Neuronal stem cell (in vitro differentiated cells): ENCODE measurements around the gene FMN1.

Experiments used
- DNase-seq: peaks from one replicate; pipeline ENCODE4 v3.0.0-alpha.2; 2013; ENCODE audit warnings: low spot score
- H2AFZ ChIP-seq: one replicate; pipeline ENCODE4 v1.6.1; 2013; ENCODE audit warnings: mild to moderate bottlenecking, low read length, inconsistent platforms
- H2AK5ac ChIP-seq: 2 replicates; pipeline ENCODE4 v1.6.1; 2013; ENCODE audit warnings: low read depth, mild to moderate bottlenecking, inconsistent platforms, low read length, moderate library complexity, mixed read lengths
- H2BK120ac ChIP-seq: 2 replicates; pipeline ENCODE4 v1.6.1; 2013; ENCODE audit warnings: low read depth, mild to moderate bottlenecking, inconsistent platforms, low read length, moderate library complexity, mixed read lengths
- H2BK12ac ChIP-seq: one replicate; pipeline ENCODE4 v1.6.1; 2013; ENCODE audit warnings: low read length, inconsistent platforms
- H2BK15ac ChIP-seq: 2 replicates; pipeline ENCODE4 v1.6.1; 2013; ENCODE audit warnings: mild to moderate bottlenecking, low read length, inconsistent platforms, mixed read lengths
- H2BK5ac ChIP-seq: one replicate; pipeline ENCODE4 v1.6.1; 2013; ENCODE audit warnings: inconsistent platforms, mild to moderate bottlenecking, low read length, moderate library complexity
- H3K14ac ChIP-seq: one replicate; pipeline ENCODE4 v1.6.1; 2013; ENCODE audit warnings: low read length, inconsistent platforms
- H3K18ac ChIP-seq: 2 replicates; pipeline ENCODE4 v1.6.1; 2013; ENCODE audit warnings: low read length, inconsistent platforms
- H3K23ac ChIP-seq: 2 replicates; pipeline ENCODE4 v1.6.1; 2013; ENCODE audit warnings: low read depth, mild to moderate bottlenecking, mixed read lengths, low read length, inconsistent platforms; ENCODE audit not compliant: poor library complexity
- H3K27ac ChIP-seq: replicated peaks from 3 replicates; pipeline ENCODE4 v1.5.1; 2013; ENCODE audit warnings: low read length, inconsistent platforms
- H3K27me3 ChIP-seq, 3 experiments: 2 replicates each; pipeline ENCODE4 v1.6.1; 2013; ENCODE audit warnings: low read length in 3 of 3, mild to moderate bottlenecking in 2 of 3, inconsistent platforms in 1 of 3, low read depth in 1 of 3, mixed read lengths in 1 of 3, moderate library complexity in 1 of 3; ENCODE audit not compliant: control insufficient read depth in 3 of 3, insufficient read depth in 3 of 3
- H3K36me3 ChIP-seq, 2 donors: replicated peaks in 1 of 2; 2 replicates each; pipeline ENCODE4 v1.6.1; 2013; ENCODE audit warnings: low read length in 2 of 2; ENCODE audit not compliant: control insufficient read depth in 2 of 2, insufficient read depth in 2 of 2
- H3K4ac ChIP-seq: 2 replicates; pipeline ENCODE4 v1.6.1; 2013; ENCODE audit warnings: inconsistent platforms, mild to moderate bottlenecking, low read length, moderate library complexity
- H3K4me1 ChIP-seq, 2 donors: 1 replicate in 1 of 2; 2 replicates in 1 of 2; pipeline ENCODE4 v1.6.1; 2013; ENCODE audit warnings: low read length in 2 of 2, low read depth in 1 of 2; ENCODE audit not compliant: control insufficient read depth in 2 of 2, insufficient read depth in 1 of 2
- H3K4me2 ChIP-seq: one replicate; pipeline ENCODE4 v1.6.1; 2013; ENCODE audit warnings: mild to moderate bottlenecking, low read length, inconsistent platforms; ENCODE audit not compliant: insufficient read depth, poor library complexity, severe bottlenecking
- H3K4me3 ChIP-seq, 2 donors: 2 replicates each; pipeline ENCODE4 v1.5.1; 2013; ENCODE audit warnings: low read length in 2 of 2, mild to moderate bottlenecking in 2 of 2, inconsistent platforms in 1 of 2, moderate library complexity in 1 of 2
- H3K79me1 ChIP-seq: one replicate; pipeline ENCODE4 v1.6.1; 2013; ENCODE audit warnings: low read depth, mild to moderate bottlenecking, inconsistent platforms, low read length, moderate library complexity
- H3K9ac ChIP-seq: one replicate; pipeline ENCODE4 v1.6.1; 2013; ENCODE audit warnings: mild to moderate bottlenecking, low read depth, low read length, inconsistent platforms; ENCODE audit not compliant: poor library complexity
- H3K9me3 ChIP-seq, 2 donors: replicated peaks in 1 of 2; 2 replicates each; pipeline versions ENCODE3 to v1.6.1; 2013; ENCODE audit warnings: low read length in 2 of 2, mild to moderate bottlenecking in 2 of 2, inconsistent platforms in 1 of 2, low read depth in 1 of 2, mixed read lengths in 1 of 2, moderate library complexity in 1 of 2; ENCODE audit not compliant: control insufficient read depth in 2 of 2, insufficient read depth in 1 of 2
- H4K8ac ChIP-seq: one replicate; pipeline ENCODE4 v1.6.1; 2013; ENCODE audit warnings: low read depth, mild to moderate bottlenecking, inconsistent platforms, low read length, moderate library complexity
- H4K91ac ChIP-seq: one replicate; pipeline ENCODE4 v1.6.1; 2013; ENCODE audit warnings: low read length, low read depth, mild to moderate bottlenecking, inconsistent platforms; ENCODE audit not compliant: poor library complexity
- WGBS, 2 donors: extraction: QIAGEN DNeasy Blood & Tissue Kit; methylation state at CpG; one replicate each; pipeline ENCODE4 v1.1.7; 2013; ENCODE audit warnings: missing lambda C conversion rate in 2 of 2, mixed read lengths in 1 of 2; ENCODE audit not compliant: insufficient read length in 2 of 2, insufficient replicate concordance in 1 of 2; ENCODE audit errors: extremely low coverage in 2 of 2; 5-methylcytosine and 5-hydroxymethylcytosine counted together

The FMN1 gene

DNA sequence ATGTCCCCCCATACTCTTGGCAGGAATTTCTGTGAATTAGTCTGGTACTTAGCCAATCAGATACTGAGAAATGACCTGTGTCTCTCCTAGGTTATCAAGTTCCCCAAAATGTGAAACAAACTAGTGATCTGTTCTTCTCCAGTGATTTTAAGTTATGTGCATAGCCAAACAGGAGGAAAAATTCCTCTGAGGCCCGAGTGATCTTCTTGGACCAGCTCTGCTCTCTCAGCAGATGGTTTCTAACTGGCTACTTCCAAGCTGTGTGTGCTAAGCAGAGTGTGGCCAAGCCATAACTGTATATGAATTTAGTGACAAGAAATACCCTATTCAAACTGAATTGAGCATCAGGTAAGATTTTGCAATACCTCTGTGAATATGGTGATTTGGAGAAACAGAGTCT is 387.2 kb downstream of the FMN1 start:
- Histone ChIP-seq H3K4me1 (no peaks in the 10 kb centered on the region), H3K4me3 (no peak overlapping the region), H2AK5ac (no peak overlapping the region), H3K9ac (no peak overlapping the region), H4K8ac (no peak overlapping the region), H2BK5ac (no peak overlapping the region), H2BK12ac (no peak overlapping the region), H3K36me3 (no peaks in the 10 kb centered on the region), H3K27ac (no peak overlapping the region), H2AFZ (no peak overlapping the region), H2BK120ac (no peak overlapping the region), H3K23ac (no peak overlapping the region), H2BK15ac (no peak overlapping the region), H3K4ac (no peak overlapping the region), H3K14ac (no peak overlapping the region), H3K9me3 (peaks cover 0 to 4% of the 10 kb centered on the region in 2 donors), H3K4me2 (no peak overlapping the region), H4K91ac (no peak overlapping the region), H3K18ac (no peak overlapping the region), H3K79me1 (no peaks in the 10 kb centered on the region), H3K27me3 (peaks cover 0 to 5% (median 0%) of the 10 kb centered on the region in 3 experiments)
- no CpG with 5 or more reads among the region's 1 CpG for WGBS, 2 donors
- DNase-seq, result no peak

DNA sequence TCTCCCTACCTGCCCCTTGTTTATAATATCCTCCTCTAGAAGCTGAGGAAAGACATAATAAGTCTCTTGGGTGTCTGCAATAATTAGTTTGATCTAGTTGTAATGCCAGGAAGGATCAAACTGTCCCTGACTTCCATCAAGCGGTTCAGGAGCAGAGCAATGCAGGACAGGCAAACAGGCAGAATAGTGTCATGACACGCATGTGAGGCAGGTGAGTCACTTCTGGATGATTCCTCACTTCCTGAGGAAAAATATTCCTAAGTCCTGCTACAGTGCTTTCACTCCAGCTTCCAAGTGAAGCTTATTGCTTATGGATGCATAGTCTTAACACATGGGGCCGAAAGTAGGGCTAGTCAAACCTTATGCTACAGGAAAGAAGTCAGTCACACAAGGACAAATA is 390.9 kb downstream of the FMN1 start:
- H3K14ac ChIP-seq, result no peak overlapping the region
- WGBS, 2 donors, result no CpG with 5 or more reads among the region's 3 CpGs
- no peak overlapping the region for H3K9ac ChIP-seq

DNA sequence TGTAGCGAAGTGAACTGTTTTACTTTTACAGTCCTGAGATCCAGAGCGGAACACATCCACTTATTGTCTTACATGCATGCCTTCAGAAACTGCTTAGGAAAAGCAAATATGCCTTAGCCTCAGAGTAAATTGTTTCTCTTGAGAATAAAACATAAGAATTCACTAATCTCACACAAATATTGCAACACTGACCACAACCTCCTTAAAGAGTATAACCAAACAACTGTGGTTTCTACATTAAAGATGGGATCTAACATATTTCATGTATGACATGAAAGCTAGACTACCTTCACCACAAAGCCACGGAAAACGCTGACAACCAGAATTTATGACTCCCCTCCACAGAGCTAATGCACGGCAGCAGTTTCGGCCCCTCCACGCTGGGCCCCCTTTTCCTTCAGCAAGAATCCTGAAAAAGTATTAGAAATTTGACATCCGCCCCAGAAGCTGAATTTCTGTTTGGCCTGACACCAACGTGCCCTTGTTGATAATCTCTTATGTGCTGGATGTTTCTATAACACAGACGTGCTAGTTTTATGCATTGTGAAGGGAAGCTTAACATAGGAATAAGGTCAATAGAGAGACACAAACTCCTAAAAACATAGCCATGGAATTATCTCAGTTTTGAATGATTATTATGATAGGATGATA is 392.1 kb downstream of the FMN1 start:
- no CpG with 5 or more reads among the region's 10 CpGs for WGBS, 2 donors
- Histone ChIP-seq H3K27ac (no peak overlapping the region), H3K27me3 (no peaks in the 10 kb centered on the region), H2BK12ac (no peak overlapping the region), H3K18ac (no peak overlapping the region), H4K91ac (no peak overlapping the region), H3K9ac (no peak overlapping the region), H2BK15ac (no peak overlapping the region), H2BK5ac (no peak overlapping the region), H3K9me3 (peaks cover 0 to 4% of the 10 kb centered on the region in 2 donors), H2AFZ (no peak overlapping the region), H2AK5ac (no peak overlapping the region), H3K23ac (no peak overlapping the region), H3K4me3 (no peak overlapping the region), H3K14ac (no peak overlapping the region), H3K4me2 (no peak overlapping the region), H3K4me1 (no peaks in the 10 kb centered on the region), H3K79me1 (no peaks in the 10 kb centered on the region), H3K4ac (no peak overlapping the region), H4K8ac (no peak overlapping the region), H3K36me3 (no peaks in the 10 kb centered on the region), H2BK120ac (no peak overlapping the region)
- DNase-seq, result no peak

More for the DNA sequence above, 390.9 kb downstream of the FMN1 start:
- H3K18ac ChIP-seq, result no peak overlapping the region
- H2BK5ac ChIP-seq, result no peak overlapping the region
- no peak overlapping the region for H2BK15ac ChIP-seq
- H2AK5ac ChIP-seq, result no peak overlapping the region
- H3K4ac ChIP-seq, result no peak overlapping the region
- H3K23ac ChIP-seq, result no peak overlapping the region
- no peak overlapping the region for H2BK120ac ChIP-seq
- no peak overlapping the region for H2AFZ ChIP-seq
- H3K9me3 ChIP-seq, result peaks cover 0 to 4% of the 10 kb centered on the region in 2 donors
- no peaks in the 10 kb centered on the region for H3K27me3 ChIP-seq
- no peaks in the 10 kb centered on the region for H3K36me3 ChIP-seq
- H3K27ac ChIP-seq, result no peak overlapping the region
- no peak overlapping the region for H4K91ac ChIP-seq
- DNase-seq, result no peak
- H3K79me1 ChIP-seq, result no peaks in the 10 kb centered on the region
- H4K8ac ChIP-seq, result no peak overlapping the region
- H3K4me3 ChIP-seq, result no peak overlapping the region
- no peaks in the 10 kb centered on the region for H3K4me1 ChIP-seq
- no peak overlapping the region for H3K4me2 ChIP-seq
- H2BK12ac ChIP-seq, result no peak overlapping the region

DNA sequence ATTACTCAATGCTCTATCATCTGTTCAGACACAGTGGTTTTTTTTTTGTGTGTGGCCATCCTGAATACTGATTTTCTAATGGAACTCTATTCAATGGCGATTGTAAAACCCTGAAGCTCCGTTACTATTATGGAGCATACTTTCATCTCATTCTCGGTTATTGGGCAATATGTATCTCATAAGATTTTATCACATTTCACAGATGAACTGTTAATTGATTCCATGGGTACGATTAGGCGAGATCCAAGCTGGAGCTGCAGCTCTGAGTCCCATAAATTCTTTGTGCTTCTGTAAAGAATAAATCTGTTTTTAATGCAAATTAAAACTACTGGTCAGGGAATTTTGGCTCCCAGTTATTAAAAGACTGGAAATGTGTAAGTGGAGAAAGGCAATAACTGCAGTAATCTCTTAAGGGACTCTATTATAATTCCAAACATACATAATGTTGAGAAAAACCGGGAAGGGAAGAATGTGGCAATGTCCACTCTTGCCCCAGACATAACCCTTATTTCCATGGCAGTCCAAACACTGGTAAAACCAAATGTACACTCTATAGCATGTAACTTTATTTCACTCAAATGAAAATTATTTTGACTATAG is 394.5 kb downstream of the FMN1 start:
- H2BK120ac ChIP-seq, result no peak overlapping the region
- H3K18ac ChIP-seq, result no peak overlapping the region
- no peak overlapping the region for H2AFZ ChIP-seq
- H2BK5ac ChIP-seq, result no peak overlapping the region
- H3K9me3 ChIP-seq, result peaks cover 0 to 4% of the 10 kb centered on the region in 2 donors
- H3K27me3 ChIP-seq, result no peaks in the 10 kb centered on the region
- H2BK15ac ChIP-seq, result no peak overlapping the region
- H3K4me2 ChIP-seq, result no peak overlapping the region
- H3K27ac ChIP-seq, result no peak overlapping the region
- no peak overlapping the region for H2BK12ac ChIP-seq
- no CpG with 5 or more reads among the region's 6 CpGs for WGBS, 2 donors
- H3K4me3 ChIP-seq, result no peak overlapping the region
- H4K91ac ChIP-seq, result no peak overlapping the region
- no peak overlapping the region for H2AK5ac ChIP-seq
- H4K8ac ChIP-seq, result no peak overlapping the region
- H3K4me1 ChIP-seq, result peaks cover 0 to 2% of the 10 kb centered on the region in 2 donors
- H3K23ac ChIP-seq, result no peak overlapping the region
- H3K9ac ChIP-seq, result no peak overlapping the region
- H3K14ac ChIP-seq, result no peak overlapping the region
- H3K4ac ChIP-seq, result no peak overlapping the region
- DNase-seq, result no peak
- no peaks in the 10 kb centered on the region for H3K79me1 ChIP-seq
- H3K36me3 ChIP-seq, result no peaks in the 10 kb centered on the region
